PFSK-1 (cell line): Measurements from ENCODE around the gene TNS1.

Experiments
- FOXP2 ChIP-seq: optimal IDR thresholded peaks from 2 replicates; pipeline ENCODE3; 2011; ENCODE audit warnings: borderline replicate concordance, control low read depth, inconsistent platforms; ENCODE audit not compliant: insufficient read depth; ENCODE audit errors: extremely low read length, extremely low read depth
- POLR2AphosphoS5 ChIP-seq: IDR thresholded peaks from 2 replicates; pipeline ENCODE4 v1.6.1; 2012; ENCODE audit warnings: low read depth, mild to moderate bottlenecking, control low read depth, low read length, moderate library complexity
- SIN3A ChIP-seq: IDR thresholded peaks from 2 replicates; pipeline ENCODE4 v1.6.1; 2012; ENCODE audit warnings: mild to moderate bottlenecking, low read length, moderate library complexity, borderline replicate concordance; ENCODE audit not compliant: insufficient read depth
- TAF1 ChIP-seq: IDR thresholded peaks from 2 replicates; pipeline ENCODE4 v1.6.1; 2012; ENCODE audit warnings: low read length, control low read depth, borderline replicate concordance; ENCODE audit not compliant: insufficient read depth
- TF ChIP-seq, protein P1 (sequence below), 2 experiments: IDR thresholded peaks; 2 replicates each; pipeline versions ENCODE4 v1.6.1 to v1.8.0; 2011 to 2012; ENCODE audit warnings: low read depth in 2 of 2, low read length in 2 of 2, control low read depth in 1 of 2, inconsistent platforms in 1 of 2, mild to moderate bottlenecking in 1 of 2, moderate library complexity in 1 of 2; ENCODE audit not compliant: insufficient read depth in 1 of 2

The TNS1 gene

DNA sequence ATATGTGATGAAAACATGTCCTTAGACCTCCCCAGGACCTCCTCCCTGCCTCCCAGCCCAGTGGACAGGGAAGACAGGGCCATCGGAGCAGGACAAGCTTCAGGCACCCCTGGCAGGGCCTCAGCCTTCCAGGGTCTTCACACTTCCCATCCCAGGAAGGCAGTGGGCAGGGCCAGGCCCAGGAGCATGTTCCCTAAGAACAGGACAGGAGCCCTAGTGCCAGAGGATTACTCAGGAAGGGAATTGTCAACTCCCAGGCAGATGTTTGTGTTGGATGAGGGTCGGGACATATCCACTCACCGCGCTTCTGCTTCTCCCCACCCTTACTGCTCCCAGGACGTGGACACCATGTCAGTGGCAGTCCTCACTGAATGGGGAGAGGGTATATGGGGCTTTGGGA is 138.9 kb downstream of the TNS1 start:
- TF ChIP-seq TAF1 (no peak), SIN3A (no peak), POLR2AphosphoS5 (no peak), FOXP2 (no peak)
- TF ChIP-seq, protein P1, sequence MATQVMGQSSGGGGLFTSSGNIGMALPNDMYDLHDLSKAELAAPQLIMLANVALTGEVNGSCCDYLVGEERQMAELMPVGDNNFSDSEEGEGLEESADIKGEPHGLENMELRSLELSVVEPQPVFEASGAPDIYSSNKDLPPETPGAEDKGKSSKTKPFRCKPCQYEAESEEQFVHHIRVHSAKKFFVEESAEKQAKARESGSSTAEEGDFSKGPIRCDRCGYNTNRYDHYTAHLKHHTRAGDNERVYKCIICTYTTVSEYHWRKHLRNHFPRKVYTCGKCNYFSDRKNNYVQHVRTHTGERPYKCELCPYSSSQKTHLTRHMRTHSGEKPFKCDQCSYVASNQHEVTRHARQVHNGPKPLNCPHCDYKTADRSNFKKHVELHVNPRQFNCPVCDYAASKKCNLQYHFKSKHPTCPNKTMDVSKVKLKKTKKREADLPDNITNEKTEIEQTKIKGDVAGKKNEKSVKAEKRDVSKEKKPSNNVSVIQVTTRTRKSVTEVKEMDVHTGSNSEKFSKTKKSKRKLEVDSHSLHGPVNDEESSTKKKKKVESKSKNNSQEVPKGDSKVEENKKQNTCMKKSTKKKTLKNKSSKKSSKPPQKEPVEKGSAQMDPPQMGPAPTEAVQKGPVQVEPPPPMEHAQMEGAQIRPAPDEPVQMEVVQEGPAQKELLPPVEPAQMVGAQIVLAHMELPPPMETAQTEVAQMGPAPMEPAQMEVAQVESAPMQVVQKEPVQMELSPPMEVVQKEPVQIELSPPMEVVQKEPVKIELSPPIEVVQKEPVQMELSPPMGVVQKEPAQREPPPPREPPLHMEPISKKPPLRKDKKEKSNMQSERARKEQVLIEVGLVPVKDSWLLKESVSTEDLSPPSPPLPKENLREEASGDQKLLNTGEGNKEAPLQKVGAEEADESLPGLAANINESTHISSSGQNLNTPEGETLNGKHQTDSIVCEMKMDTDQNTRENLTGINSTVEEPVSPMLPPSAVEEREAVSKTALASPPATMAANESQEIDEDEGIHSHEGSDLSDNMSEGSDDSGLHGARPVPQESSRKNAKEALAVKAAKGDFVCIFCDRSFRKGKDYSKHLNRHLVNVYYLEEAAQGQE (IDR thresholded peaks at IDR 0.05; ENCODE audit: insufficient read depth in 1 of 2, low read depth in 2 of 2, low read length in 2 of 2): no peak

DNA sequence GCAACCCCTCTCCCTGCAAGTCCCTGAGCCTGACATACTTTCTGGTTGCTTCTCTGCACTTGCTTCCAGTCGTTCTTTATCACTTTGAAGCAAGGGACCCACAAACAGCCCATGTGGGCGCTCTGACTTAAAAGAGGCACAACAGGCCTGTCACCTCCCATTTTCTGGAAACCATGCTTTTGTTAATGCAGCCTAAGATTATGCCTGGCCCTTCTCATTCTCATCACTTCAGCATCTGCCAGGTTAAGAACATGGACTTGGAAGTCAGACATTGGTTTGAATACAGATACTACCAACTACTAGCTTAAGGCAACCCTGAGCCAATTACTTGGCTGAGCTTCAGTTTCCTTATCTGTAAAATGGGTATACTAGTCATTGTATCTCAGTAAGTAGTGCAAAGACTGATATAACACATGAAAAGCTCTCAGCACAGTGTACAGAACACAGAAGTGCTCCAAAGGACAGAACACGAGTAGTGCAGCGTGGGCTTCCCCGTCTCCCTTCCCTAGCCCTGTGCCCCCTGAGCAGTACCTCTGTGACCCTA is 141.4 kb downstream of the TNS1 start:
- no peak for TF ChIP-seq FOXP2
- TF ChIP-seq SIN3A: no peak
- TF ChIP-seq, protein P1 (IDR thresholded peaks at IDR 0.05; ENCODE audit: insufficient read depth in 1 of 2, low read depth in 2 of 2, low read length in 2 of 2): no peak
- no peak for TF ChIP-seq POLR2AphosphoS5
- TF ChIP-seq TAF1: no peak

DNA sequence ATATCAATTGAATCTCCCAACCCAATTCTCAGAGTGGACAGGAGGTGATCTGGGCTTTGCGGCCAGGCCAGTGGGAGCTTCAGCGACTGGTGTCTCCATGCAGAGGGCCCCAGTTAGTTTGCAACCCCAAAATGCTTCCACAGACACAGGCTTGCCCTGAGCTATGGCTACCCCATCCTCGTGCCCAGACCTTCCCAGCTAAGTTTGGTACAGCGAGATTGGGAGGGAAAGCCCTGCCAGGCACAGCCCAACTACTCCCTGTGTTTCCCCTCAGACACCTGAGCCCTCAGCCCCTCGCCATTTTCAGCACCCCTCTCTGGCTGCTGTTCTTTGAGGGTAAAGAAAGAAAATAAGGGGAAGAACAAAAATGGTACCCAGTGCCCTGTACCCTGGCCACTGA is 142.9 kb downstream of the TNS1 start:
- TF ChIP-seq SIN3A (no peak), POLR2AphosphoS5 (no peak), FOXP2 (no peak), TAF1 (no peak)
- TF ChIP-seq, protein P1 (IDR thresholded peaks at IDR 0.05; ENCODE audit: insufficient read depth in 1 of 2, low read depth in 2 of 2, low read length in 2 of 2): no peak

DNA sequence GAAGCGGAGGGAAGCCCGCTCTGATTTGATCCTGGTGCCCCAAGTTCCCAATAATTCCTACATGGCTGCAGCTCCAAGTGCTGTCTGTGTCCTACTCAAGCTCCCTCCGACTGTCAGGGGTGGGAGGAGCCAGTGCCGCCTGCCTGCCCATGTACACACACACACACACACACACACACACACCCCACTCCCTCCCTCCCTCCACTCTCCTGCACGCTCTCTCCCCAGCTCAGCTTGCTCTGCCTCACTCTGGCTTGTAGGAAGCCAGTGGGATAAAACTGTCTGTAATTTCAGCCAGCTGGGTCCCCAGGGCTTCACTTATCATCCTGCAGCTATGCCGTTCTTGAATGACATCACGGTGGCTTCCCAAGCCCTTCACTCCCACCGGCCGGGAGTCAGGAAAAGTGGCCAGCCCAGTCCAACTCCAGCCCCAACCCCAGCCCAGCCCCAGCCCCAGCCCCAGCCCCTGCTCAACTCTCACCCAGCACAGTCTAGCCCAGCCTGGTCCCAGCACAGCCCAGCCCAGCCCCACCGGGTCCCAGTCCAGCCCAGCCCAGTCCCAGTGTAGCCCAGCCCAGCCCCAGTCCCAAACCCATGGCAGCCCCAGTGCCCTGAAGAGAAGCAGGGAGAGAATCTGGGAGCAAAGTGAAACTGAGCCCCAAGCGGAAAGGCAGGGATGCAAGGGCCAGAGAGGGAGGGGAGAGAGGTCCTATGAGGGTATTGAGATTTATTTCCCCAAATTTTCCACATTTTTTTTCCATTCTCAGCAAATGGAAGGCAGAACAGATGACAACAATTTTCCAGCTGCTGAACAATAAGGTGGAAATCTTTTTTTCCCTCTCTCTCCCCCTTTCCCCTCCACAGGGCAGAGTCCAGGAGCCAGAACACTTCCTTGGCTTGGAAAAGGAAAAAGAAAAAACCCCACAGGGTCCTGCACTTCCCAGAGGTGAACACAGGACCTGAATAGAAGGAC is 144.0 kb downstream of the TNS1 start:
- peak; percentile 88 for TF ChIP-seq FOXP2
- TF ChIP-seq TAF1: no peak
- TF ChIP-seq, protein P1 (IDR thresholded peaks at IDR 0.05; ENCODE audit: insufficient read depth in 1 of 2, low read depth in 2 of 2, low read length in 2 of 2): no peak
